ENCODE measurements around the gene FBN2.

- TF ChIP-seq POLR2A (IDR thresholded peaks at IDR 0.05; ENCODE audit: low read length): no peak
- TF ChIP-seq GATA1 (IDR thresholded peaks at IDR 0.05; ENCODE audit: low read depth, low read length): no peak
Observed at GRCh38 chr5:128434993-128435392, 103.1 kb downstream of the FBN2 start.
